NCI-H2081 treated with DMSO at 0.1 percent for 48 hours (cell line): Measurements from ENCODE around the gene B4GALT1.
"Not testable (repeated sequence)": the region's sequence is repeated elsewhere in the genome, so short reads cannot be mapped to it uniquely, and the experiment has no call there.

Experiments
- DNase-seq: peaks from one replicate; lab custom pipeline; 2025; lab: John Stamatoyannopoulos, UW

Gene B4GALT1

GRCh38 chr9:33101104-33101951 is 65.8 kb downstream of the B4GALT1 start:
- DNase-seq: no peak

GRCh38 chr9:33099754-33100153 is 67.4 kb downstream of the B4GALT1 start:
- DNase-seq: no peak

DNA sequence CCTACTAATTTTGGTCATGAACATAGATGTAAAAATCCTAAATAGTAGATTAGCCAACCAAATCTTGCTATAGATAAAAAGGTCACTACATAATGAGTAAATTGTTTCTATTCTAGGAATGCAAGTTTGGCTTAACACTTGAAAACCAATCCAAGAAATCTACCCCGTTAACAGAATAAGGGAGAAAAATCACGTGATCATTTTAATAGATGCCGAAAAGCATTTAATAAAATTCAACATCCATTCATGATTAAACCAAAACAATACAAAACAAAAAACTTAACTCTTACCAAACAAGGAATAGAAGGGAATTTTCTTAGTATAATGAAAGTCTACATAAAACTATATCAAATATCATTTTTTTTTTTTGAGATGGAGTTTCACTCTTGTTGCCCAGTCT is 69.9 kb downstream of the B4GALT1 start:
- no peak for DNase-seq

DNA sequence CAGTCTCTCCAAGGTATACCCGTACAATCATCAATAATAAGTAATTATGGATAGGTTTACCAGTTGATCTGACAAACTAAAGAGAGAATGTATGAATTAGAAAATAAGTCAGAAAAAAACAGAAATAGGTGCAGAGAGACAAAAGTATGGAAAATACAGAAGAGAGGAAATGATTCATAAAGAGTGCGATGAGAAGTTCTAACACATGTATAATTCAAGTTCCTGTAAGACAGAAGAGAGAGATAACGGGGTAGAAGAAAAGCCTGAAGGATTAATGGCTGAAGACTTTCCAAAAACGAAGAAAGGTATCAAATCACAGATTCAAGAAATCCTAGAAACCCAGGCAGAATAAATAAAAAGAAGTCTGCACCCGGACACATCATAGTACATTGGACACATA is 74.5 kb downstream of the B4GALT1 start:
- no peak for DNase-seq

GRCh38 chr9:33085672-33086071 is 81.5 kb downstream of the B4GALT1 start:
- not testable (repeated sequence) for DNase-seq

- DNase-seq: no peak
Measured at GRCh38 chr9:33082538-33083326, 84.4 kb downstream of the B4GALT1 start.

DNA sequence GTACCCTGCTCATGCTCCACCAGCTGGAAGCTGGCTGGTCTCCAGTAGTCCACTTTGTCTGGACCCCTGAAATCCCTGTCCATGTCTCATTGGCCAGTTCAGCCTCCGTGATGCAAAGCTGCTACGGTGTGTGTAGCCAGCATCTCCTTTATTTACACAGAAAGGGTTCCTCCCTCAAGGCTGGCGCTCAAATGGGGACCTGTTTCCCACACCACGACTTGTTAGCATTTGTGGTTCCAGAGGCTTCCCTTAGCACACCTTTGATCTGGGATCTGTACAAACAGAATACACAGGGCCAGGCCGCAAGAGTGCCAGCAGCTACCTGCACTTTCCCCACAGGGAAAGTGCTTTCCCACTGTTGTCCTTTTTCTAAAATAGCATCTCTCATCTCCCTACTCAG is 85.0 kb downstream of the B4GALT1 start:
- no peak for DNase-seq

GRCh38 chr9:33081128-33081851 is 85.8 kb downstream of the B4GALT1 start:
- DNase-seq: peak; percentile 92

DNA sequence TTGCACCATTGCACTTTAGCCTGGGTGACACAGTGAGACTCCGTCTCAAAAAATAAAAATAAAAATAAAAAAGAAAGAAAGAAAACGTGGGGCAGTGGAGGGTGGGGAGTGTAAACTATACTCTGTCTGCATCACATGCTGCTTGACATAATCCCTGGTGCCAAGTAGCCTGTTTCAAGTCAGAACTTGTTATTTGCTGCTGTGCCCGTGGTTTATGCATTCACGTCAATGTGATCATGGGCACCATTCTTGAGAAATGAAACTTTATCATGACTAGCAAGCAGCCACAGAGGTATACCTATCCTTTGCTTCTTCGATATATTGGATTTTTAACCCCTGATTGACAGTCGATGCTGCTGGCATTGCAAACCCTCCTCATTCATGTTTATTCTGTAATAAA is 86.6 kb downstream of the B4GALT1 start:
- DNase-seq: no peak

DNA sequence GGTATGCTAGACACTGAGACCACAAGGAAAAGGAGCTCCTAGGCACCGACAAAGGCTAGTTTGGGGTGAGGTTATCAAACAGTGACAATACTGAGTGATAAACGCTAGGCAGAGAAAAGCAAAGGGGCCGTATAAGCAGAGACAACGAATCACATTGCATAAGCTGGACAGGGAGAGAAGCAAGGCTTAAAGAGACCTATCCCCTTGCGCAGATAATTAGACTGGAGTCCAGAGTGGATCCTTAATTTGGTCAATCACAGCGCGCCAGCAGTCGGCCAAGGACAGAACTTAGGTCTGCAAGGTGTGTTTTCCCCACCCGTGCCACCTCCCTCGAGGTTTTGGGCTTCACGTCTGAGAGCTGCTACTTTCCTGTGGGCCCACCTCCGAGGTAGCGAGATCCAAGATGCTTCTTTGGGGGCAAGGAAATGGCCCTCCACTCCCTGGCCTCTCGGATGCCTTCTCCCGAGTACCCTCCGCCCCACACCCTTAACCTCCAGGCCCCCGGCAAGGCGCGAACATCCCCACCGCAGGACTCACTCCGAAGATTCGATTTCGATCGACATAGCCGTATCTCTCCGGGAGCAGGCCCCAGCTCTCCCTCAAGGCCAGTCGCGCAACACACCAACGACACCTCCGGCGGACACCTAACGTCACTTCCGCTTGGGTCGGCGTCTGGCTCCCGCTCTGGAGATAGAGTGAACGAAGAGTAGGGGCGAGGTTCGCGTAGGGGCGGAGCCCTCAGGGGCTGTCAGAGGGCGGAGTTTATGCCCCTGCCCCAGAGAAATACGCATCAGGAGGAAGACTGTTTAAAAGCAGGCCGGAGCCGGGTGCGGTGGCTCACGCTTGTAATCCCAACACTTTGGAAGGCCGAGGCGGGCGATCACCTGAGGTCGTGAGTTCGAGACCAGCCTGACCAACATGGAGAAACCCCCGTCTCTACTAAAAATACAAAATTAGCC is 90.8 kb downstream of the B4GALT1 start, which contains the start of gene SMU1:
SMU1 (minus strand) TSS at position 629 of the 959 bp plus-strand sequence; CDS start at position 563, 66 bp downstream.
- DNase-seq: peak; percentile 90

DNA sequence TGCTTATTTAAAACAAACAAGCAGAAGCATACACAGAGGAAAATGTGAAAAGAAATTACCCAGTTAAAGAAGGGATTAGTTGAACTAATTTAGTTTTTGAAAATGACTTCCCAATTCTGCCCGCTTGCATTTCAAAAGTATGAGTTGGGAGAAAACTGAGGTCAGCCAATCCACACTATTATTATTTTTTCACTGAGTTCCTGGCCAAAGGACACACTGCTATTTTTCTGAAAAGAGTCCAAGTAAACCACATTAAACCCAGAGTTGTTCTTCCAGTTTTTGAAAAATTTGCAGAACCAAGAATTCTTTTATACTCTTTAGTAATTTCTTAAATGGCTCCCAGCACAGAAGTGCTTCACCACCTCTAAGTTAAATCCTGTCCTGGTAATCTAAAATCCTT is 98.1 kb downstream of the B4GALT1 start:
- no peak for DNase-seq

DNA sequence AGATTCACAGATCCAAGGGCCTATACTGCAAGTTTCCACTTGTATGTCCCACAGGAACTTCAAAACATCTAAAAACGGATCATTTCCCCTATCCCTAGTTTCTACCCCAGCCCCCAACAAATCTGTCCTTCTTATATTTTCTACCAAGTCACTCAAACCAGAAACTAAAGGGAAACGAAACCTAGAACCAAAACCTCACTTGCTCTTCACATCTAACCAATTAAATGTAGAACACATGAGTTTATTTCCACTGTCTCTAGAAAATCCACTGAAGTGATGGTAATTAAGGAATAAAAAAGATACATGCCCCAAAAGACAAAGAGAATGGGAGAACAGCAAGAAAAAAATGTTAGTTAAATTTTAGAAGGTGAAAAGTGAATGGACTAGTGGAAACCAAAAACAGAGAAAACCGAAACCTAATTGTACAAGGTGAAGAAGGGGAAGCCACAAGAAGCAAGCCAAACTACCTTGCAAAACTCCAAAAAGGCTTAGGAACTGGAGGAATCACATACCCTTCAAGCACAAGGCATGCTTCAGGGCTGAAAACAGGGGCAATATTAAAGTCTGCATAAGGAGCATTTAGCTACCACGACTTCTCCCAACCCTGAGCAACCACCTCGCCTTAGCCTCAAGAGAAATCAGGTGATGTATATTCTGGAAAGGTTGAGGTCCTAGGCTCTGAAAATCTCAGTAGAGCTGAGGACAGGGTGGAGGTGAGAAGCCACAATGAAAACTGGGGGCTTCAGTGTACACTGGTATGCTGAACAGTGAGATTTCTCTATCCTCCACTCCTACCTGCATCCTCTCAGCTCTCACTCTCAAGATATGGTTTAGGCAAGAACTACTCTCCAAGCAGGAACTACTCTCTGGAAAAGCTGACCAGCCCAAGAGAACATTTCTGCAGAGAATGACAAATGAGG is 101.7 kb downstream of the B4GALT1 start:
- DNase-seq: no peak
